ENCODE measurements around the gene BAD.

GRCh38 chr11:64230171-64230984 is 54.1 kb downstream of the BAD start, which contains the start of gene DNAJC4:
- TF ChIP-seq, protein P1, sequence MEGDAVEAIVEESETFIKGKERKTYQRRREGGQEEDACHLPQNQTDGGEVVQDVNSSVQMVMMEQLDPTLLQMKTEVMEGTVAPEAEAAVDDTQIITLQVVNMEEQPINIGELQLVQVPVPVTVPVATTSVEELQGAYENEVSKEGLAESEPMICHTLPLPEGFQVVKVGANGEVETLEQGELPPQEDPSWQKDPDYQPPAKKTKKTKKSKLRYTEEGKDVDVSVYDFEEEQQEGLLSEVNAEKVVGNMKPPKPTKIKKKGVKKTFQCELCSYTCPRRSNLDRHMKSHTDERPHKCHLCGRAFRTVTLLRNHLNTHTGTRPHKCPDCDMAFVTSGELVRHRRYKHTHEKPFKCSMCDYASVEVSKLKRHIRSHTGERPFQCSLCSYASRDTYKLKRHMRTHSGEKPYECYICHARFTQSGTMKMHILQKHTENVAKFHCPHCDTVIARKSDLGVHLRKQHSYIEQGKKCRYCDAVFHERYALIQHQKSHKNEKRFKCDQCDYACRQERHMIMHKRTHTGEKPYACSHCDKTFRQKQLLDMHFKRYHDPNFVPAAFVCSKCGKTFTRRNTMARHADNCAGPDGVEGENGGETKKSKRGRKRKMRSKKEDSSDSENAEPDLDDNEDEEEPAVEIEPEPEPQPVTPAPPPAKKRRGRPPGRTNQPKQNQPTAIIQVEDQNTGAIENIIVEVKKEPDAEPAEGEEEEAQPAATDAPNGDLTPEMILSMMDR (IDR thresholded peaks at IDR 0.05) = no peak
- no peak for TF ChIP-seq POLR2AphosphoS5 (IDR thresholded peaks at IDR 0.05)

Measured in suprapubic skin (tissue), 3 donors.